HT1080 (cell line): ENCODE data around the gene SLC37A3. TPM values are rescaled to one million over a fixed set of nuclear protein-coding genes. Genes with fewer than 3 reads are reported as not detected.
"Not testable (repeated sequence)": the region's sequence is repeated elsewhere in the genome, so short reads cannot be mapped to it uniquely, and the experiment has no call there.

ENCODE experiments used
- DNase-seq: peaks from one replicate; pipeline ENCODE4 v3.0.0-alpha.2; 2015; ENCODE audit warnings: low read depth
- total RNA-seq: library from RNA; depleted of rRNA; stranded (reverse); fragments of >200 nt; shearing (Covaris generic); gene quantifications from 2 replicates; pipeline ENCODE4 v1.2.3, GENCODE V29; 2014

SLC37A3 gene
- total RNA-seq, 1 experiment from 2014 or later: 24.3 TPM

DNA sequence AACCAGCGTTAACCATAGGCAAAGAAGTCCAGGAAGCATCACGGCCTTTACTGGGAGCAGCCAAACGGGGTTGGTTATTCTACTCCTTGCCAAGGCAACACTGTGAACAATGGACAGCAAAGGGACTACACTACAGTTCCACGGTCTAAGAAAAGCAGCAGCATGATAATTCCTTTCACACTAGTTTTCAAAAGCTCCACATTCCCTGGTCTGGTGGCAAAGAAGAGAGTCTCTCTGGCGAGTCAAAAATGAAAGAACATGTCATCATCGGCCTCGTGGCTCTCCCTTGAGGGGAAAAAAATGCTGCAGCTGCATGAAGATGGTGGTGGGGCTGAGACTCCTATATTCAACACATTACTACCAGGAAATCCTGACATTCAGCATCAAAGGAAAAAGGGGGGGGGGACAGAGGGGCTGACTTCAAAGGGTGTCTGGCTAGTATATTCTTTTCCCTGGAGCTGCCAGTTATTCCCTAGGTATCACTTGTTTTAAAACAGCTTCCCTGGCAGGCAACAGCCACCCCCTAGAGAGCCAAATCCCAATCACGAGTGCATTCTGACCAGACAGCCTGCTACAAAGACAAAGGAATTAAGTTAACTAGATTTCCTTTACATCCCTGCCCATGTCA lies 49.1 kb downstream of the SLC37A3 start:
- DNase-seq: no peak

DNA sequence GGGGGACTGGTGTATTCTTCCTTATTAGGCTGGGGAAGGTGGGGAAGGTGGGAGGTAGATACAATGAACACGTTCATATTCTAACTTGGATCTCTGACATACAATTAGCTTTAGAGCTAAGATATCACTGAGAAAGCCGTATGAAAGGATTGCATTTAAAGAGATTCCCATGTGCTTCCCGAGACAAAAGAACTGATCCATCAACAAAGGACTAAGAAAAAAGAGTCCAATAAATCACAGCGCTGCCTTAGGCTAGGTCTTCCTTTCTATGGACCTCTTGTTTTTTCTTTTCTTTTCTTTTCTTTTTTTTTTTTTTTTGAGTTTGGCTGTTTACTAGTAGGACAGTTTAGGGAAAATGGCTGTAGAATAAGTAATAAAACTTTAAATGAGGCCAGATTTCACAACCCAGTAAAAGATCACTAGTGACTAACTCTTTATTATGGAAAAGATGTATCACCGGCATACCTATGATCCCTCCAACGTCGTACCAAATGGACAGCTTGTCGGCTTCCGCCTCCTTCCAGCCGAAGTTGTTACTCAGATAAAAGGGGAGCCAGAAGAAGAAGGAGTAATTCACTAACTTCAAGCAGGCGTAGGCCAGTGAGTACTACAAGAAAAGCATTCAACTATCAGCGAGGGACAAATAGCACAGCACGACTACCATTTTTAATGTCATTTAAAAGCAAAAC lies 50.0 kb downstream of the SLC37A3 start:
- no peak for DNase-seq

DNA sequence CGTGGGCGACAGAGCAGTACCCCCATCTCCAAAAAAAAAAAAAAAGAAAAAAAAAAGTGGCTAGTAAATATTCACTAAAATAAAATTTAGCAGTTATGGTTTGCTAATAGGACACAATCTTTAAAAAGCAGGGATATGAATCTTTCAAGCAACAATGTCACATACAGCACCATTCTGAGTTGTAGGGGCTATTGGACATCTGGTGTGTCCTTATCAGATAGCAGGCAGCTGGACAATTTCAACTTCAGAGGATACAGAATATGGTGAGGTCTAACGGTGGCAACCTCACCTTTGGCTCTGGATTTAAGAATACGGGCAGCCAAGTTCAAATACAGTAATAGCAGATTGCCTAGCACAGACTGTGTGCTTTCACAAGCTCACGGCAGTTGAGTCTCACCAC lies 51.1 kb downstream of the SLC37A3 start:
- no peak for DNase-seq

DNA sequence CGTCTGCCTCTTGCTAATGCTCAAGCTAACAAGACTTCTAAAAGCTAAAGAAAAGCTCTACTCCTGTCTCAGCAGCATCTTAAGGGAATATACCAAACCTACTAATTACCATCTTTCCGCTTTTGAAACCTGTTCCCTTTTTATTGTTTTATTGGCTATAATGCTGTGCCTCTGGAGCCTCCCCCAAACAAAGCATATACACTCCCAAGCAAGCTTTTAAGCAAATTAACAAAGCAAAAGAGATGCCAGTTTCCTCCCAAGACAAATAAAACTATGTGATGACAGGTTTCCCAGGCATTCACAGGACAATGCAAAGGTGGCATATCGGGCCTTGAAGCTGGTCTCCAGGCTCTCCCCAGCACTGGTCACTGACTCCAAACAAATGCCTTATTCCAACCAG lies 52.9 kb downstream of the SLC37A3 start:
- no peak for DNase-seq

DNA sequence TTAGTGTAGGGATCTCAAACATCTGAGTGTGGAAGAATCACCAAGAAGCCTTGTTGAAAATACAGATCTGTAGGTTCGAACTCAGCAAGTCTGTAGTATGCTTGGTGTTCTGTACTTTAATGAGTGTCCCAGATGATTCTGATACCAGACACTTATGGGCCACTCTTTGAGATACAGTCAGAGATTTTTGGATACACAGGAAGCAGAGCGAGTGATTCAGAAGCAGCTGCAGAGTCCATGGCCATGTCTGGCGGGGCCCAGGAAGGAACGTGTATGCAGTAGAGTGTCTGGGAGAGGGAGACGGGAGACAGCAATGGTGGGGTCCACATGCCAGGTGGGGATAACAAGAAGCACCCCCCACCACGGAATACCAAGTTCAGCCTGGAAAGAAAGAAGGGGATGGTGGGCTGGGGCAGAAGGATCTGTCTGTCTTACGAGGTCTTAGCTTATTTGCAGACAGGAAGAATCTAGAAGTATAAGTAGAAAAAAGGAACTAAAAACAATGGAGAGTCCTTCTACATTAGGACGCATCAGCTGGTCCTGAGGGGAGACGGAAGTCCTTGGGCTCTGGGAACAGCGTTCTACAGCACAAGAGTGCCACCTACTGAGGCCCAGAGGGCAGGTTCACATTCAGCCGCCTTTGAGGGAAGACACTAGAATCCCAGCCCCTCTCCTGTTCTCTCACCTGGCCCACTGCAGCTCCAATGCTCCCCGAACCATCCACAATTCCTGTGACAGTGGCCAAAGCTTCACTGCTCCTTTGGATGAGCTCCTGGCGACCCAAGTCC lies 55.4 kb downstream of the SLC37A3 start:
- no peak for DNase-seq

DNA sequence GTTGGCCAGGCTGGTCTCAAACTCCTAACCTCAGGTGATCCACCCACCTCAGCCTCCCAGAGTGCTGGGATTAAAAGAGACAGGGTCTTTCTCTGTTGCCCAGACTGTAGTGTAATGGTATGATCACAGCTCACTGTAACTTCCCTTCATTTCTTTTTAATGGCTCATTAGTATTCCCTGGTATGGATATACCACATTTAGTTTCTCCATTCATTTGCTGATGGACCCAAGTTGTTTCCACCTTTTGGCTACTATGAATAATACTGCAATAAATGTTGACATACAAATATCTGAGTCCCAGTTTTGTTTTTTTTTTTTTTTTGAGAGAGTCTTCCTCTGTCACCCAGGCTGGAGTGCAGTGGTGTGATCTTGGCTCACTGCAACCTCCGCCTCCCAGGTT lies 59.4 kb downstream of the SLC37A3 start:
- DNase-seq: not testable (repeated sequence)

DNA sequence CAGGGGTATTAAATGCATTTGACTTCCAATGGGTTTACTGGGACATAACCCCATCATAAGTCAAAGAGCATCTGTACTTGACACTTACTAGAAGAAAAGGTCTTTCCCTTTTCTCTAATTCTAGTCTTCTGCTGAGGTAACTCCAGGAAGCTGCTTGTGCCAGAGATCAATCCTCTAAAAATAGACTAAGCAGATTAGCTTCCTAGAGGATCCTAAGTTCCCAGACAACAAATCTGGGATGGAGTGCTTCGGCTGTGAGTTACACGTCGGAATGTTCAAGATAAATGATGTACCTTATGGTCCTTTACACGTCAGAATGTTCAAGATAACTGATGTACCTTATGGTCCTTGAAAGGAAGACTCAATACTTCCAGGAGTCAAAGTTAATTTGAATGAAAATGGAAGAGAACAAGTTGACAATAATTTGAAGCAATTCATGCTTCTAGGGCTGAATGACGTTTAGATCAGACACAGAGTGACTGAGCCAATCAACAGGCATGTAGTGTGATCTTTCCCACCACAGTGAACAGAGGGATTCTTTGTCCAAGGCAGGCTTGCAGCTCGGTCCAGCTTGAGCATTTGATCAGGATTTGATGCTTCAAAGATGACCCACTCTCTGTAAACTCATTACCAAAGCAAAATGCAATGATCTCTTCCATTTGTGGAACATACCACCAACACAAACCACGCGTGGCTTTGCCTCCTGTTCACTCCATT lies 63.8 kb downstream of the SLC37A3 start:
- no peak for DNase-seq

DNA sequence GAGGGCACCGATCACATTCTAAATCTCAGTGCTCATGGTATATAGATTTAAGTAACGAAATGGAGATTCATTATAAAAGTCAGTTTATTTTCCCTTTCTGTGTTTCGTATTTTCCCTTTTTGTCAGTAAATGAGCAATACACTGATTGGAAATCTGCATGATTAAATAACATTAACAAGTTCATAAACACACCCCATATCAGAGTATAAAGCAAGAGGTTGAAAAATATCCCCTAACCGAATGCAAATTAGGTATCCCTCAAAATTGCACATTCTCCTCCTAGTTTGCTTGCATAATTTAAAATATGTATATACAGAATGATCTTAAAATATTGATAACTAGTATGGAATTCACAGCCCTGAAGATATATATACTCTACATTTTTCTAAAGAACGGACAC lies 64.6 kb downstream of the SLC37A3 start:
- no peak for DNase-seq

DNA sequence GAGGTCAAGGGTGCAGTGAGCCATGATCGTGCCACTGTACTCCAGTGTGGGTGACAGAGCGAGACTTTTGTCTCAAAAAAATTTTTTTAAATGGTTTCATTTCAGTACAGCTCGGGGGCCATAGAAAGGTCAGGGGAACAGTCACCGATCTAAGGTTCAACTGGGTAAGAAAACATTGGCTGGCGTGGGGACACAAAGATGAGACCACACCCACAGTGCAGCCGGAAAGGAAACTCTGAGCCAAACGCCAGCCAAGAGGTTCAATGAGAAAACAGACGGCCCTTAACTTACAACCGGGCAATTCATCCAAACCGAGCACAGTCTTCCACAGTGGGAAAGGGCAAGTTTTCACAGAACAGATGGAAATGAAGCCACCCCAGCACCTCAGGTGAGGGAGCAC lies 65.1 kb downstream of the SLC37A3 start:
- DNase-seq: no peak

DNA sequence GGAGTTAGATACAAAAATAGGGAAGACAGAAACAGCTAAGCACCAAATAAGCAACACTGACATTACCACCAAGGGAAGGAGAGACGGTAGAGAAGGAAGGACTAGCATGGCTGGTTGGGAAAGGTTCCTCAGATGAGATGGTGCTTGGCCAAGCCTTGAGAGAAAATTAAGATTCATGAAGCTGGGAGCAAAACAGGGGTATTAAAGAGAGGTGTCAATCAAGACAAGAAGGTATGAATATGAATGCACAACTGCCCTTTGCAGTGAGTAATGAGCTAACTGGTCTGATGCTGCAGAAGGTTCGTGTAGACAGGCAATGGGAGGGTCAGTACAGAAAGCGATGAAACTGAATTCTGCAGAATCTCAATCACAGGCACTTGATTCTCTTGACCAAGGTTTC lies 67.7 kb downstream of the SLC37A3 start:
- no peak for DNase-seq

DNA sequence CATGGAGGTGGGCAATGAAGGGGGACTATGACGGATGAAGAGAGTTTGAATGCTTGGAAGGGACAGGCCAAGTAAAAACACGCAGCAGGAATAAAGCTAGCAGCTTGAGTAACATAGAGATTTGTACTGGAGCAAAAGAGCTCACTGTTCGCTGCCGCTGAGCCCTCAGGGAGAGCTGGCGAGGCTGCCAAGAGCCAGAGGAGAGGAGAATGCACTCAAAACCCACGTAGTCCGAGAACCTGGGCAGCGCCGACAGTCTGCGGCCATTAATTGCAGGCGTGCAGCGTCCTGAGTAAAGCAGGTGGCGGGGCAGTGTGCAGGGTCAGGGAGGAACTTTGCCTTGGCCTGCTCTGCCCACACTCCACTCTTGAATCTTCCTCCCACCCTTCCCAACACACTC lies 68.2 kb downstream of the SLC37A3 start:
- no peak for DNase-seq

DNA sequence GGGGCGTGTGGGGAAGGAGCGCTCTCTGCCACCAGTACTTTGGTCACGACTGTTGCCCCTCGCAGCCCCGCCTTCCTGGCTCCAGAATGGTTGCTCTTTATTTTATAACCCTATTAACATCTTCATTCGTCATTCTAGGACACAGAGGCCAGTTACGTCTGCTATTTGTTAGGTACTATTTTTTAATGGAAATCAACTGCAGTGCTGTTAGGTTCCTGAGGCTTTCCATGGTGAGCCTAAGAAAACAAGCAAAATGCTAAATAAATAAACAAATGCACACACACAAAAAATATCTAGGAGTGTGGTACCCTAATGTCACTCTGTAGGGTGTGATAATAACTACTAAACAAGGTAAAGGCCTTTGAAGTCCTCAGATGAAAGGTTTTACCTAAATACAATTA lies 71.1 kb downstream of the SLC37A3 start:
- DNase-seq: no peak

DNA sequence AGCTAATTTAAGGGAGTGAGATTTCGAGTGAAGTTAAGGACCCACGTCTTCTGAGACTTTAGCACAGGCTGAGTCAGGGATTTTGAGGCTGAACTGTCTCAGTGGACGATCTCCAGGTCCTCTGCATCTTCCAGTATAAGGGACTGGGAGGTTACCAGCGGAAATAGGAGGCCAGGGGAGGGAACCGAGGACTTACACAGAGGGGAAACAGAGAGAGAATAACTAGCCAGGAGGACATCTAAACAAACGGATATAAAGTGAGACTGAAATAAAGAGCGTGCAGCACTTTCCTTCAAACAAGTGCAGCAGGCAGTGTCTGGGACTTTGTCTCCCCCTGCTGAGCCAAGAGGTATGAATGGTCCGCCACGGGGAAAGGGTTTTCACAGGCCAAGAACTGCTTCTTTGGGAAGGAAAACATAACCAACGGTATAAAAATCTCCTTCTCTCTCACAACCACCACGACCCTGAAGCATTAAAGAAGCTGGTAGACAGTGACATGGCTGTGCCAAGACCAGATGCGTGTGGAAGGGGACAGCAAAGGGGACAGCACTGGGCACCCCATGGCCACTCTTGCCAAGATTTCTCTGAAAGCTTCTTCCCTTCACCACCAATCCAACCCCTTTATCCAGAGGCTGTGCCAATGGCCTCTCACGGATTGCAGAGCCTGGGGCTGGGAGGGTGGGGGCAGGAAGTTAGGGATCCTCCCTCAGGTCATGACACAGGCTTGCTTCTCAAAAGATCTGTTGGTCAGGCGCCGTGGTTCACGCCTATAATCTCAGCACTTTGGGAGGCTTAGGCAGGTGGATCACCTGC lies 72.0 kb downstream of the SLC37A3 start:
- DNase-seq: peak; percentile 48

DNA sequence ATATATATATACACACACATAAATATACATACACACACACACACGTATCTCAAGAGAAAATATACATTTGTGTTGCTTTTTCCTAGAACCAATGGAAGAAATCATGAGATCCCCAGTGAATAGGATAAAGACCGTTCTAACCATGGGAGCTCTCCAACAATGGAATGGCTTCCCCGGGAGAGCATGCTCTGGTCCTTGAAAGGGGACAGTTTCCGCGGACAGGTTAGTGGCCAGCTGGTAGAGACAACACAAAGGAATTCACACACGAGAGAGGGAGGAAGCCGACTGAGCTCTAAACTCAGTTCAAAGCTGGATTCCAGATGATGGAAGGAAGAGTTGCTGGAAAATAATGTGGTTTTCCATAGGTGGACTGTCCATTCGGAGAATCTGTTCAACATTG lies 72.7 kb downstream of the SLC37A3 start:
- DNase-seq: no peak

DNA sequence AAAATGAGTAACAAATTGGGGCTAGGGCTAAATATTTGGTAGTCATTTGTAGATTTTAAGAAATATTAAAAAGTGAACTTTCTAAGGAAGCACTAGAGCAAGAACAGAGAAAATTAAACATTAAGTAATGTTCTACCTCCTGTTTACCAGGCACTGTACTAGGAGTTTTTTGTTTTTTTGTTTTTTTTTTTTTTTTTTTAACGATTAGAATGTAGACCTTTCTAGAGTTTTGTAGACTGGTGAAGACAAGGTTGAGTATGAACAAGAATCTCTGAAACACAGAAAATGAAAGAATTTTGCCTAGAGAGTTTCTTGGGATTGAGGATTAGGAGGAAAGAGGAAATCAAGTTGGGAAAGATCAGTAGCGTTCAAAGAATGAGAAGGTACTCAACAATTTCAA lies 73.6 kb downstream of the SLC37A3 start:
- no peak for DNase-seq

DNA sequence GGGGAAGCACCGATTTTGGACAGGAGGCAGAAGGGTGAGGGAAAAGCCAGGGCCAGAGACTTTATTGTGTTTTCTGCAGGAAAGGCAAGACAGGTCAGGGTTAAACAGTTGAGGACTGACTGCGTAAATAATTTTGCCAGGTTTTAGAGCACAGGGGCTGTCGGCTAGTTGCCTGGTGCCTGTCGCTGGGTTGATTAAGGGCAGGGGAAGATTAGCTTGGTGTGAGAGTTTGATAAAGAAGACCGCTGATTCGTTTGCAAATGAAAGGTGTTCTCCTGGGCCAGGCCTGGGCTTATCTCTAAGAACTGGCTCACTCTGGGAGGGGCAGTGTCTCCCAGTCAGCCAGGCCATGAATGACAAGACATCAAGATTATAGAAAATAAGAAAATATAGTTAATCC lies 75.6 kb downstream of the SLC37A3 start:
- DNase-seq: no peak

DNA sequence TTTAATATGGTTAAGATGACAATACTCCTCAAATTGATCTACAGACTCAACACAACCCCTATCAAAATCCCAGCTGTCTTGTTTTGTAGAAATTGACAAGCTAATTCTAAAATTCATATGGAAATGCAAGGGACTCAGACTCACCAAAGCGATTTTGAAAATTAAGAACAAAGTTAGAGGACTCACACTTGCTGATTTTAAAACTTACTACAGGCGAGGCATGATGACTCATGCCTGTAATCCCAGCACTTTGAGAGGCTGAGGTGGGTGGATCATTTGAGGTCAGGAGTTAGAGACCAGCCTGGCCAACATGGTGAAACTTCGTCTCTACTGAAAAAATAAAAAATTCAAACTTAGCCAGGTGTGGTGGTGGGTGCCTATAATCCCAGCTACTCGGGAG lies 78.3 kb downstream of the SLC37A3 start:
- DNase-seq: not testable (repeated sequence)

DNA sequence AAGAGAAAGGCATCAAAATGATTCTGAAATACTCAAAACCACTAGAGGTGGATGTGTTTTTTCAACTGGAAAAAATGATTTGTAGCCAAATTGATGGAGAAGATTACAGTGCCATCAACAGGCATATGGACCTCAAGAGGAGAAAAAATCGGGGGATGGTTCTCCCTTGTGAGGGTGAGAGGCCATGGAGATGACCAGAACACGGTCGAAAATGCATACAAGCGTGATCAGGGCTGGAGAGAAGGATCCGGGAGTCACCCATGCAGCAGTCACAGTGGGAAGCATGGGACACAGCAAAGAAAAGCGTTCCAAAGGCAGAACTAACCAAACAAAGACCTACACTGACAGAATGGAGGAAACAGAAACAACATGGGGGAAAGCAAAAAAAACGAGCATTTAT lies 80.3 kb downstream of the SLC37A3 start:
- no peak for DNase-seq

DNA sequence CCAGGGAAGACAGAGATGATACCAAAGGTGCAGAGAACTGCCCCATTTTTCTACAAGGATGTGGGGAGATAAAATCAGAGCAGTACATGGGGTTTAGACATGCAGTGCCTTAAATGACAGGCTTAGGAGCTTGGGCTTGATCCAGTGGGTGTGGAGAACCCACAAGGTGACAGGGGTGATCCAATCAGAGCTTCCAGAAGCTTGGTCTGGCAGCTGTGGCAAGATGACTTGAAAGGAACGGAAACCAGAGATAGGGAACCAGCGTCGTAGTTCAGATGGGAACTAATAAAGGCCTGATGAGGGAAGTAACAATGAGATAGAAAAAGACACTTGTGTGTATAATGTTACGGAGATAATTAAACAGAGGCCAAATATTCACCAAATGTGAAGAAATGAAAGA lies 80.7 kb downstream of the SLC37A3 start:
- DNase-seq: no peak

DNA sequence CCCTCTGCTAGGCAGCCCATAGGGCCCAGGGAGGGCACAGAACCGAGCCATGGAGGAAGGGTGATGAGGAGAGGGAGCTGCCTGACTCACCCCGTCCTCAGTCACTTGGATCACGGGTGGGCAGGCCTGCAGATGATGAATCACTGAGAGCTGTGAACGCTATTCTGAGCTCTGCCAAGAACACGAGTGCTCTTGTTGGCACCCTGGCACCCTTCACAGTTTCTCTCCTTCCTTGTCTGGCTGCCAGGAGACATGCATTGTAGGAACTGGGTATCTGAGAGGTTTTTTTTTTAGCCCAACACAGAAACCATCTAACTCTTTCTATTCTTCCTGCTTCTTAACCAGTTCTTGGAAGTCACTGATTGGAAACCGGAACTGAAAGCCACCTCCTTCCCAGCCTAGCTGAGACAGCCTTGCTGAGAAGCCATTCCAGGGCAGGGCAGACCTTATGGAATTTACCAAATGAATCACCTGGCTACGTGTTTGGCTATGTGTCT lies 82.1 kb downstream of the SLC37A3 start:
- peak; percentile 74 for DNase-seq
